Esophagus muscularis mucosa (tissue), 3 donors: Measurements from ENCODE around the gene FANCI.

Experiments
- EP300 ChIP-seq: sonication (generic); formaldehyde crosslinking; IDR thresholded peaks from one replicate; pipeline ENCODE4 v1.6.1; 2017; ENCODE audit warnings: antibody characterized with exemption
- TF ChIP-seq, protein P1 (sequence below), 3 experiments: fragments of 200-600 bp in 2 of 3; fragments of 450-650 bp in 1 of 3; sonication (generic) in 2 of 3; IDR thresholded peaks; one replicate each; pipeline ENCODE4 v1.5.1; 2017 to 2019; ENCODE audit warnings: antibody characterized with exemption in 3 of 3, mild to moderate bottlenecking in 2 of 3, moderate library complexity in 1 of 3

DNA sequence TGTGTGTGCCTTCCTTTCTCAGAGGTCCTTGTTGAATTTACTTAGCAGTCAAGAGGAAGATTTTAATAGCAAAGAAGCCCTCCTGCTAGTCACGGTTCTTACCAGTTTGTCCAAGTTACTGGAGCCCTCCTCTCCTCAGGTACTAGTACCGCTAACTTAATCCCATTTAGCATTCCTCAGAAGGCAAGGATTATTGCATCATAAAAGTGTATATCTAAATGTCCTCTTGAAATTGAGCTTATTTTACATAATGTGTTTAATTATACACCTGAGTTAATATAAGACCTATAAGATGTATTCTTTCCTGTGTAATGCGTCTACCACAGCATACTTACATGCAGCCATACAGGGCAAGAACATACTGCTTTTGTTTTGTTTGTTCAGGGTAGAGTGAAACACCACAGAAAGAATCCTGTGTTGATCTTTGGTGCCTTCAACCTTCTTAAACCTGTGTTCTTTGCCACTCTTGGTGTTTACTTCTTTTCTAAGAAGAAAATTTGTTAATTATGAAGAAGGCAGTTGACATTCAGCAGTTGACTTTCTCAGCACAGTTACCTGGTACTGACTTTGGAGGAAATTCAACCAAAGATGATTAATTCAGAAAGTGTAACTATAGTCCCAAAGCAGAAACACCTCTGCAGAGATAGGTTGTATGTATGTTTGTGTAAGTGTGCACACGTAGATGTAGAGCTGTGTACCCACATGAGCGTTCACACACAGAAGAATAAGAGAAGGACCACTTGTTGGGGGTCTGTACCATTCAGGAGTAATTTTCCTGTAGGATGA lies 57.7 kb downstream of the FANCI start:
- no peak for TF ChIP-seq EP300
- TF ChIP-seq, protein P1, sequence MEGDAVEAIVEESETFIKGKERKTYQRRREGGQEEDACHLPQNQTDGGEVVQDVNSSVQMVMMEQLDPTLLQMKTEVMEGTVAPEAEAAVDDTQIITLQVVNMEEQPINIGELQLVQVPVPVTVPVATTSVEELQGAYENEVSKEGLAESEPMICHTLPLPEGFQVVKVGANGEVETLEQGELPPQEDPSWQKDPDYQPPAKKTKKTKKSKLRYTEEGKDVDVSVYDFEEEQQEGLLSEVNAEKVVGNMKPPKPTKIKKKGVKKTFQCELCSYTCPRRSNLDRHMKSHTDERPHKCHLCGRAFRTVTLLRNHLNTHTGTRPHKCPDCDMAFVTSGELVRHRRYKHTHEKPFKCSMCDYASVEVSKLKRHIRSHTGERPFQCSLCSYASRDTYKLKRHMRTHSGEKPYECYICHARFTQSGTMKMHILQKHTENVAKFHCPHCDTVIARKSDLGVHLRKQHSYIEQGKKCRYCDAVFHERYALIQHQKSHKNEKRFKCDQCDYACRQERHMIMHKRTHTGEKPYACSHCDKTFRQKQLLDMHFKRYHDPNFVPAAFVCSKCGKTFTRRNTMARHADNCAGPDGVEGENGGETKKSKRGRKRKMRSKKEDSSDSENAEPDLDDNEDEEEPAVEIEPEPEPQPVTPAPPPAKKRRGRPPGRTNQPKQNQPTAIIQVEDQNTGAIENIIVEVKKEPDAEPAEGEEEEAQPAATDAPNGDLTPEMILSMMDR (IDR thresholded peaks at IDR 0.05), result no peak
